HL-60 (cell line): ENCODE results near the gene PICALM.

ENCODE experiments used
- DNase-seq, 2 experiments: peaks; one replicate each; pipeline ENCODE4 v3.0.0-alpha.2; 2010 to 2020; ENCODE audit warnings: low read depth in 1 of 2, low spot score in 1 of 2
- H3K27ac ChIP-seq: fragments of 250-450 bp; sonication (Bioruptor Pico); replicated peaks from 2 replicates; pipeline ENCODE4 v1.5.1; 2020; ENCODE audit warnings: mild to moderate bottlenecking, moderate library complexity
- H3K27me3 ChIP-seq: fragments of 250-450 bp; sonication (Bioruptor Pico); 2 replicates; pipeline ENCODE4 v1.5.1; 2021; ENCODE audit warnings: mild to moderate bottlenecking, moderate library complexity; ENCODE audit not compliant: insufficient read depth, poor library complexity, severe bottlenecking
- H3K4me3 ChIP-seq: replicated peaks from 2 replicates; pipeline ENCODE4 v1.5.1; 2011; ENCODE audit warnings: mild to moderate bottlenecking, control low read depth, low read length; ENCODE audit not compliant: insufficient read depth
- CTCF ChIP-seq: IDR thresholded peaks from one replicate; pipeline ENCODE4 v1.5.1; 2011; ENCODE audit warnings: low read length, control low read depth, inconsistent platforms; ENCODE audit not compliant: insufficient read depth
- GABPA ChIP-seq: IDR thresholded peaks from 2 replicates; pipeline ENCODE4 v1.6.1; 2012; ENCODE audit warnings: low read depth
- POLR2AphosphoS5 ChIP-seq: IDR thresholded peaks from 2 replicates; pipeline ENCODE4 v1.6.1; 2012; ENCODE audit warnings: low read depth
- REST ChIP-seq: IDR thresholded peaks from 2 replicates; pipeline ENCODE4 v1.6.1; 2012; ENCODE audit warnings: low read depth; ENCODE audit not compliant: insufficient replicate concordance
- SPI1 ChIP-seq: IDR thresholded peaks from 2 replicates; pipeline ENCODE4 v1.6.1; 2012; ENCODE audit warnings: low read depth, mild to moderate bottlenecking, borderline replicate concordance

PICALM gene

GRCh38 chr11:85941380-85941973 lies 127.4 kb downstream of the PICALM start:
- no peak overlapping the region for H3K4me3 ChIP-seq
- peak; percentile 44 for TF ChIP-seq CTCF
- no peak for TF ChIP-seq REST
- TF ChIP-seq GABPA, result no peak
- H3K27me3 ChIP-seq, result no peaks in the 10 kb centered on the region
- H3K27ac ChIP-seq, result no peak overlapping the region
- DNase-seq, result peak in 1 of 2 experiments; percentile 51

- Histone ChIP-seq H3K27ac (no peak overlapping the region), H3K4me3 (no peak overlapping the region), H3K27me3 (no peaks in the 10 kb centered on the region)
- DNase-seq, result no peak
- TF ChIP-seq REST (no peak), POLR2AphosphoS5 (no peak), CTCF (no peak), SPI1 (no peak)
Observed at GRCh38 chr11:85939099-85940015, 129.5 kb downstream of the PICALM start.

- no peak for DNase-seq
- no peak overlapping the region for H3K27ac ChIP-seq
- H3K4me3 ChIP-seq, result no peak overlapping the region
- TF ChIP-seq REST (no peak), POLR2AphosphoS5 (no peak), CTCF (no peak), SPI1 (no peak), GABPA (no peak)
- no peaks in the 10 kb centered on the region for H3K27me3 ChIP-seq
Observed at GRCh38 chr11:85937835-85938234, 131.0 kb downstream of the PICALM start.
